Activated T-cell treated with anti-CD3 and anti-CD28 coated beads for 24 hours (primary cell): ENCODE results near the gene PTEN.

Experiments
- DNase-seq: peaks from one replicate; pipeline ENCODE4 v3.0.0-alpha.2; 2020; ENCODE audit warnings: low read depth

The PTEN gene

DNA sequence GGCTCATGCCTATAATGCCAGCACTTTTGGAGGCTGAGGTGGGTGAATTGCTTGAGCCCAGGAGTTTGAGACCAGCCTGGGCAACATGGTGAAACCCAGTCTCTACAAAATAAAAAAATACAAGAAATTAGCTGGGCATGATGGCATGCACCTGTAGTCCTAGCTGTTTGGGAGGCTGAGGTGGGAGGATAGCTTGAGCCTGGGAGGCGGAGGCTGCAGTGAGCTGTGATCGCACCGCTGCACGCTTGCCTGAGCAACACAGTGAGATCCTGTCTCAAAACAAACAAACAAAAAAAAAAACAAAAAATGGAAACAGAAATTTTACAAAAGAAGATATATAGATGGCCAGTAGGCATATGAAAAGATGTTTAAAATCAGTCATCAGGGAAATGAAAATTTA lies 57.1 kb downstream of the PTEN start:
- DNase-seq: no peak

DNA sequence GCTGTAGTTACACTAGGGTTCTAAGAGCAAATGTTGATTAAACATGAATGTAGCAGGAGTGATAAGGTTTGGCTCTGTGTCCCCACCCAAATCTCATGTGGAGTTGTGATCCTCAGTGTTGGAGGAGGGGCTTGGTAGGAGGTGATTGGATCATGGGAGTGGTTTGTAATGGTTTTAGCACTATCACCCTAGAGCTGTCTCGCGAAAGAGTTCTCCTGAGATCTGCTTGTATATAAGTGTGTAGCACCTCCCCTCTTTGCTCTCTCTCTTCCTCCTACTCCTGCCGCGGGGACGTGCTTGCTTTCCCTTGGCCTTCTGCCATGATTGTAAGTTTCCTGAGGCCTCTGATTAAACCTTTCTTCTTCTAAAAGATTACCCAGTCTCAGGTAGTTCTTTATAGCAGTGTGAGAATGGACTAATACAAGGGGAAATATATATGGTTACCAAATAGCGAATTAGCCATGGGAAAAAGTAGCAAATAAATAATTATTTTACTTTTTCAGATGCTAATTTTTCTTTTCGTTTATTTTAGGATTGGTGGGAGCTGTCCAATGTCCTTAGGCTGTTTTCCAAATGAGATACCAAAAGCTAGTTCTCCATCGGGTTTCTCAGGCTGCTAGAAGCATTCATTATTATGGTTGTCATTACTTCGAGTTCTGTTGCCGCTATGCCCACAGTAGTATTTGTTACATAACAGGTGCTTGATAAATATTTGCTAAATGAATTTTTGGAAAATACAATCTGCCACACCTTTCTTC lies 58.7 kb downstream of the PTEN start:
- no peak for DNase-seq

DNA sequence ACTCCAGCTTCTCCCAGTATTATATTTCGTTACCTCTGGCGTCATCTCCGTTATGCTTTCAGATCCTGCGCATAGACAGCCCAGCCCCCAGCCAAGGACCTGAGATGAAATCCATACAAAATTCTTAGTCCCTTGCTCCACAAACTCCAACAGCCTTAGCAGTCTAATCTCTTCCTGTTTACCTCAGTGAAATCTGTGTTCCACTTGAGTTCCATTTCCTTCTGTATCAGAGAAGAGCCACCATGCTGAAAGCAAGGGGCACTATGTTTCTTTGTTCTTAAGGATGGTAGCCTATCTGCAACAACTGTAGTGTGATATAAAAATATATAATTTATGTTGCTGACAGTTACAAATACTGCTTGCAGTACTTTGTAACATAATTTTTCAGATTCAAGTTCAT lies 59.8 kb downstream of the PTEN start:
- DNase-seq: no peak

DNA sequence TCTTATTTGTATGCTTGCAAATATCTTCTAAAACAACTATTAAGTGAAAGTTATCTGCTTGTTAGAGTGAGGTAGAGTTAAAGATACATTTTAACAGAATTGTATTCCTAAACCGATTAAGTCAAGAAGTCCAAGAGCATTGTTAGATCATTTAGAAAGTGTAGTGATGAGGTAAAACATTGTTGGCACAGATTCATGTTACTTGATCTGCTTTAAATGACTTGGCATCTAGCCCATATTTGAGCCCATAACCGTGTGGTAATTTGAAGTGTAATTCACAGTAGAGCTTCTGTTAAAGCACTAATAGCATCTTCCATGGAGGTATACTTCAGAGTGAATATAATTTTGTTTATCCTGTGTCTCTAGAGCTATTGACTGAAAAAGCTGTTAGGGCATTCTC lies 62.1 kb downstream of the PTEN start:
- DNase-seq: no peak

DNA sequence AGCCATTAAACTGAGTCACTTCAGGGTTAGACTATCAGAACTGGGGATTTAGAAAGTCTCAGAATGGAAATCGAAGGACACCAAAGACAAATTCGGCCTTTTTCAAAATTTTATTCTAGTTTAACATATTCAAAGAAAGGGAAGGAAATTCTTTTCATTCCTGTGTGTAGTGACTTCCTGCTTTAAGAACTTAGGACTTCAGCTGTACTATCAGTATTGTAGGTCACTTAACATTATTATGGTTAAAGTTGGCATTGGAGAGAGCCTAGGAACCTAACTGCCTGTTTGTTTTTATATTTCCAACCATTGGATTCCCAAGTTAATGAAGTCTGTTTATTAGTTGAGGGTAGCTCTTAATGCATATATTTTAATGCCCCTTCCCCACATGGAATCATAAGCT lies 63.7 kb downstream of the PTEN start:
- no peak for DNase-seq

DNA sequence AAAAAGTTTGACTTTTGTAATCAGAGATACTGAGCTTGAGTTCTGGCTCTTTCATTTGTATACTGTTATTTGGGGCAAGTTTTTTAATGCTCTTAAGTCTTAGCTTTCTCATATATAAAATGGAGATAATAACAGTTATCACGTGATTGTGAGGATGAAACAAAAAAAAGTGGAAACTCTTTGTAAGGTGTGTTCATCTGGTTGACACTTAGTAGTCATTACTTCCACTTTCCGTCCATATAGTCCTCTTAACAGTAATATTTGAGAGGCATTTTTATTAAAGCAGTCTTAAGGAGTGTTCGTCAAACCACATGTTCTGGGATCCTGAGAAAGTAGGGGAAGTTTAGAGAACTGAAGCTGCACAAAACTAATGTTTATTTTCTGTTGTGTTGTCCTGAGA lies 65.6 kb downstream of the PTEN start:
- no peak for DNase-seq

DNA sequence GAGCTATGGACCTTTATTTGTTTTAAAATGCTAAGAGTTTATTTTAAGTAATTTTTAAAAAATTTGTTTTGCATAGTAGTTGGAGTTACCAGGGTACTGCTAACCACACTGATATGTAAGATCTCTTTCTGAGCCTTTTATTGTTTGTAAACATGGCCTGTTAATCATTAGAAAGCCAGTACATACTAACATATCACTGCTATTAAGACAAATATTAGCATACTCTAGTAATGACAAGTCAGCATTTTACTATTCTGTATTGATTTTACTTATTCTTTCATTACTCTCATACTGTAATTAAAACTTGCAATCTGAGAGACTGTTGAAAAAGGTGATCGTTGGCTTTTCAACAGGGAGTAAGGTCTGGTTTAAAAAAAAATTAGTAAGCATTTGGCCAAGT lies 66.7 kb downstream of the PTEN start:
- no peak for DNase-seq

DNA sequence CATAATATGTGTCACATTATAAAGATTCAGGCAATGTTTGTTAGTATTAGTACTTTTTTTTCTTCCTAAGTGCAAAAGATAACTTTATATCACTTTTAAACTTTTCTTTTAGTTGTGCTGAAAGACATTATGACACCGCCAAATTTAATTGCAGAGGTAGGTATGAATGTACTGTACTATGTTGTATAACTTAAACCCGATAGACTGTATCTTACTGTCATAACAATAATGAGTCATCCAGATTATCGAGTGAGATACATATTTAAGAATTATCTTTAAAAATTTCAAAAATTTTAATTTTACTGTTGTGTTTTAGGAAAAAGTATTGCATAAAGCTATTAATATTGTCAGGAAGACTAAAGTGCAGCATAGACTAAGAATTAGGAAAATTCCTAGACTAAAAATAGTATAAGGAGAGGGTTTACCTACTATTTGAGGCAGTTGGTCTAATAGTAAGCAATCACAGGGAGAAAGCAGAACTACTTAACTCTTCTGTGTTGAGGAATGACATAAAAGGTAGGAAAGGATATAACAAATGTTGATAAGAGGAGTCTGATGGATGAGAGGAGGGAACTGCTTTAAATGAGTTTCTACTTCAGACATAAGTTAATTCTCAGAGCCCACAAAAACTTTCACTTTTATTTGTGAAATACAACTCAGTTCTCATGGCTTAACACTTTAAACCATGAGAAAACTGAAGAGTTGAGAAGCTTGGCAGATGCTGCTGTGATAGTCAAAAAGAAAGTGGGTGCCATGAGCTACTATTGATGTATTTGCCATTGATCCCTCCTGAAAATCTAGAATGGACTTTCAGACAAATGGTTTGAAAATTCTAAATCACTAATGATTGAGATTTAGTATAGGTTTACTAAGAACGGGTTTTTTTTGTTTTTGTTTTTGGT lies 67.8 kb downstream of the PTEN start:
- no peak for DNase-seq

DNA sequence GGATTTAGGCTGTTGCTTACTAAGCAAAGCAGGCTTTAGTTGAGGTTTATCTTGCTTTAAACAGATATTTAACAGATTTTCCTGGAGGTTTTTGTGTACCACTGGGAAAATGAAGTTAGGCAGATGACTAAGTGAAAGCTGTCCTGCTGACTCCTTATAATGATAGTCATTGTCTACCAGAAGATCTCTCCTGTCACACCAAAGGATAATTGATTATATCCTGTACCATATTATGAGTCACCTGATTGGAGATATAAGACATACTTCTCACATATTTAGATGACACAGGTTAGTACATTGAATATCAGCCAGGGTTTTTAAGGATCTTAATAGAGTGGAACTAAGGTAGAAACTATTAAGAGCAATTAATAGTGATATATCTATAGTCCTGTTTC lies 68.4 kb downstream of the PTEN start:
- DNase-seq: no peak

DNA sequence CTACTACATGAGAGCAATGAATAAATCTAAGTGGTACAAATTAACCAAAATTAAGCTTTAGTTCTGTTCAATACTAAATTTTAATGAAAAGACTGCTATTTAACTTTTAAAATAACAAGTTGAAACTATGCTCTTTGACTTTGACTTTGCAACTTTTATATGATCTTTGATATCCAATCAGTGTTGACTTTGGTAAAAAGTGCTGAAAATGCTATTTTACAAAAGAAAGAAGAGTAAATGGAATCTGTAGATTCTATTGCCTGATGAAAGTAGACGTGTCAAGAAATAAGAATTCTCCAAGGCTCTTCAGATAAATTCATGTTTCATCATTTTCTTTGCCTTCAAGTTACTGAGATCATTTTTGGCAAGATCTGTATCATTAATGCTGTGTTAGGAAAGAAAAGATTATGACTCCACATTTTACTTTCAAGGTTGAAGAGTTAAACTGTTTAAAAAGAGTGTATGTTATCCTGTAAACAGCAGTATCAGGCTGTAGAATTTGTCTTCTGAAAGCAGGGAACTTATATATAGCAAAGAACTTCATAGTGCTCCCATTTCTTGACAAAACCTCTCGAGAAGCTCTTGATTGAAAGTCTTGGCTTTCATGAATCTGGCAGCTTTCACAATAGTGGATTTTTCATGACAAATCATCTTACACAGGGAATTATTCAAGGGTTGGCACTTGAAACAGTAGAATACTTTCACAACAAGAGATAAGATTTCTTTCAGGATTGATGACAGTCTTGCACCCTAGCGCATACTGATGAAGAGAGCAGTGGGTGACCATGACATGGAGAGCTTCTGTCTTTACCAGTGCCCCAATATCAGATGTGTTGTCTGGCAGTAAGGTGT lies 72.1 kb downstream of the PTEN start:
- DNase-seq: no peak

DNA sequence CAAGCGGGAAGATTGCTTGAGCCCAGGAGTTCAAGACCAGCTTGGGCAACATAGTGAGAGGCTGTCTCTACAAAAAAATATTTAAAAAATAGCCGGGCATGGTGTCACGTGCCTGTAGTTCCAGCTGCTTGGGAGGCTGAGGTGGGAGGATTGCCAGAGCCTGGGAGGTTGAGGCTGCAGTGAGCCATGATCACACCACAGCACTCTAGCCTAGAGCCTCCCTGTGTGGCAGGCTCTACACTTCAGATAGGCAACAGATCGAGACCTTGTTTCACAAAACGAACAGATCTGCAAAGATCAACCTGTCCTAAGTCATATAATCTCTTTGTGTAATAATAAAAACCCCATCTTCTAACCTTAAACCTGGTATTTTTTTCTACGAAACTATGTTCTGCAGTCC lies 76.8 kb downstream of the PTEN start:
- no peak for DNase-seq

DNA sequence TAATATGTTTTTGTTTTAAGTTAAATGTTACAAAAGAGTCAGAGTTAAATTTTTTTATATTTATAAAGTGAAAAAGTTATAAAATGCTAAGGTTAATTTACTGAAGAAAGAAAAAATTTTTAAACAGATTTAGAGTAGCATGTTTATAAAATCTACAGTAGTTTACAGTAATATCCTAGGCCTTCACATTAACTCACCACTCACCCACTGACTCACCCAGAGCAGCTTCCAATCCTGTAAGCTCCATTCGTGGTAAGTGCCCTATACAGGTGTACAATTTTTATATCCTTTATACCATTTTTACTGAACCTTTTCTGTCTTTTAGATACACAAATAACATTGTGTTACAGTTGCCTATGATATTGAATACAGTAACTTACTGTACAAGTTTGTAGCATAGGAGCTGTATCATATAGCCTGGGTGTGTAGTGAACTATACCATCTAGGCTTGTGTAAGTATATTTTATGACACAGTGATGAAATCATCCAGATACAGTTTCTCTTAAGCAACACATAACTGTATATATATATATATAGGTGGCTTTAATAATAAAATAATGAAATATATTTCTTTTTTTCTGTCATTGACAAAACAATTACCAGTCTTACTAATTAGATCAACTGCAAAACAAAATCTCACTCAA lies 79.6 kb downstream of the PTEN start:
- DNase-seq: no peak

DNA sequence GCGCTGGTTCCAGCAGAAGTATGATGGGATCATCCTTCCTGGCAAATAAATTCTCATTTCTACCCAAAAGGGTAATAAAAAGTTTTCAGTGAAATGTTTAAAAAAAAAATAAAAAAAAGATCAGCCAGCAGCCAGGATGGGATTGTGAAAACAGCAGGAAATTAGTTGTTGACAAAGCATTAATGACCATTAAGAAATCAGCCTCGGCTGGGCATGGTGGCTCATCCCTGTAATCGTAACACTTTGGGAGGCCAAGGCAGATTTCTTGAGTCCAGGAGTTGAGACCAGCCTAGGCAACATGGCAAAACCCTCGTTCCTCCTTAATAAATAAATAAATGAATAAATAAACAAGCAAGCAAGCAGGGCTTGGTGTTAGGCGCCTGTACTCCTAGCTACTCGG lies 82.6 kb downstream of the PTEN start:
- DNase-seq: no peak

DNA sequence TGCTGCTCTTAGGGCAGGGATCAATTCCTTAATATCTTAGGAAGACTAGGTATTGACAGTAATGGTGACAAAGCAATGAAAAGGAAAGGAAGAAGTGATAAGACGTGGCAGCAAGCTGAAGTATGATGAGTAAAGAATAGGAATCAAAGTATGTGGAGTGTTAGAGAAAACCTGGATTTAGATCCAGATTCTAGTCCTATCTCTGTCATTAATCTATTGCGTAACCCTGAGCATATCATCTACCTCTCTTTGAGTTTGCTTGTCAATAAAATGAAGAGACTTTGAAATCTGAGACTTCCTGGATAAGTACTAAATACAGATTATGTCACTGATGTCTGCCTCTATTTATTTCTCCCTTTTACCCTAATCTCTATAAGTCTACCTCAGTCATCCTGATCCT lies 89.2 kb downstream of the PTEN start:
- DNase-seq: no peak

DNA sequence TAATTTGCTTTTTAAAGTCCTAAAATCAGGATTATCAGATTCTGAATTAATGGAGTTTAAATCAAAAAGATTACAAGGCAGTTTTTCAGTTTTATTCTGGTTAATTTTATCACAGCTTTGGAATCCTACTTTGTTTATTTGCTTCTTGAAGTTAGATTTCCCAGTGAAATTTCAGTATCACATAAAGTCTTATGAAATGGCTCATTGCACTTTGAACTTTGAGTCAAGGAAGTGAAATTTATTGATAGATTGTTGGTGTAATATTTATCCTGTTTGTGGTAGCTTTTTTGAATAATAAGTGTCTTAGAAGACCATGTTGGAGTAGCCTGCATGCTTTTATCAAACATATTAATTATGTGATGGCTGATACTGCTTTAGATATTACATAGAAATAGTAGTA lies 92.6 kb downstream of the PTEN start:
- DNase-seq: no peak

DNA sequence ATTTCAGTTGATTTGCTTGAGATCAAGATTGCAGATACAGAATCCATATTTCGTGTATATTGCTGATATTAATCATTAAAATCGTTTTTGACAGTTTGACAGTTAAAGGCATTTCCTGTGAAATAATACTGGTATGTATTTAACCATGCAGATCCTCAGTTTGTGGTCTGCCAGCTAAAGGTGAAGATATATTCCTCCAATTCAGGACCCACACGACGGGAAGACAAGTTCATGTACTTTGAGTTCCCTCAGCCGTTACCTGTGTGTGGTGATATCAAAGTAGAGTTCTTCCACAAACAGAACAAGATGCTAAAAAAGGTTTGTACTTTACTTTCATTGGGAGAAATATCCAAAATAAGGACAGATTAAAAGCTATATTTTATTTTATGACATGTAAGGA lies 94.3 kb downstream of the PTEN start:
- no peak for DNase-seq

DNA sequence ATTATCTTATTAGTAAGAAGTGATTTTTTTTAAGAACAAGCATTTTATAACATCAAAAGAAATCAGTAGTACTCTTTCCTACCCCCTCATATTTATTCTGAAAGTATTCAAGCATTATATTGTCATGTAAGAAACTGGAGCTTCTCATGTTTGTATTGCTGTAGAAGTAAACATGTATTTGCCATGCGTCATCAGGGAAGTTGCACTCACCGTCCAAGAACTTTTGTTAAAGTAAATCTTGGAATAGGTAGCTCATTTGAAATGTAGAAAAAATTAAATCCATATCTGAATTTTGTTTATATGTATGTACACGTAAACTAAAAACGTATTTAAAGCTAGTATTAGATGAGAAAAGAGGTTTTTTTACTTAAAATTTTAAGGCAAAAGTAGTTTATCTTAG lies 96.8 kb downstream of the PTEN start:
- DNase-seq: no peak

DNA sequence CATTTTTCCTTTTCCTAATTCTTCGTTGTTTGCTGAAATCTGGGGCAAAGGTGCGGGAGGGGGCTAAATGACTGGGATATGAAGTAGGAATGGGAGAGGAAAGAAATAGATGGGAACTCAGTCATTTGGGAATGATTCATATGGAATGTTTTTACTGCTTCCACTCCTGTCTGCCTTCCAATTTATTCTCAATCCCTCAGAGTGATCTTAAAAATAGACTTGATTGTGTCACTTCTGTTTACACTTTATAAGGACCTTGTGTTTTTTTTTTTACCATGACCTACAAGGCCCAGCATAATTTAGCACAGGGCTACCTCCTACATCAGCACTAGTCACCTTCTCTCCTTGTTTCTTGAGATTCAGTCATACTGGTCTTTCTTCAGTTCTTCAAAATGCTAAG lies 97.9 kb downstream of the PTEN start:
- DNase-seq: no peak

DNA sequence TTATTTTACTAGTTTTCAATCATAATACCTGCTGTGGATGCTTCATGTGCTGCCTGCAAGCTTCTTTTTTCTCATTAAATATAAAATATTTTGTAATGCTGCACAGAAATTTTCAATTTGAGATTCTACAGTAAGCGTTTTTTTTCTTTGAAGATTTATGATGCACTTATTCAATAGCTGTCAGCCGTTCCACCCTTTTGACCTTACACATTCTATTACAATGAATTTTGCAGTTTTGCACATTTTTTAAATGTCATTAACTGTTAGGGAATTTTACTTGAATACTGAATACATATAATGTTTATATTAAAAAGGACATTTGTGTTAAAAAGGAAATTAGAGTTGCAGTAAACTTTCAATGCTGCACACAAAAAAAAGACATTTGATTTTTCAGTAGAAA lies 103.0 kb downstream of the PTEN start:
- no peak for DNase-seq

DNA sequence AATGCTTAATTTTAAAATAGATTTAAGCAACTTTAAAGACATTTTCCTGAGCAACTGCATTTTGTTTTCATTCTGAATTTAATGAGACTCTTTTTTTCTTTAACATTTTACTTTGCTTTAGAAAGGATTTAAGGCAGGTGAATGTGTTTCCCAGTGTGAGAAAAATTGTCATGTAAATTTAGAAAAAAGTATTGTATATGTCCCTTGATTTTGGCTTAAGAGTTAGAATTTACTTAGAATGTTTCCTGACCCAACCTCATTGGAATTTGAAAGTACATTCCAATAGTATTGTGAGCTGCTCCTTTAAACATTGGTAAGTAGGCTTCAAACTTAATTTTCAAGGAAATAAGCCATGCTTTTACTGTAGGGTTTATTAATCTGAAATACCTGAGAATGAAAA lies 110.2 kb downstream of the PTEN start:
- DNase-seq: no peak

DNA sequence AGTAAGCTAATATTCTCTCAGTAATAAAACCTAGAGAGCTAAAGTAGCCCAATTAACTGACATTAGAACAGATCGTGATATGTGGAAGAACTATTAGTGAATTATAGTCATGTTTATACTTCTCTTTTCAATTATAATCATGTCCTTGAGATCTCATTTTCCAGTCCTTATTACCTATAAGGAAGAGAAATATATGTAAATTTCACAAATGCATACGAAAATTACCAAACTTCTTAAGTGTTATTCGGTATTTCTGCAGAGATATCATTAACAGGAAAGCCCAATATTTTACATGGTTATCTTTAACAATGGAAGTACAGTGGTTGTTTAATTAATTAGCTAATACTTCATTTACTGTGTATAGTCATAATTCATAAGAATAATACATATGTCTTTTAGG lies 110.7 kb downstream of the PTEN start:
- DNase-seq: no peak

DNA sequence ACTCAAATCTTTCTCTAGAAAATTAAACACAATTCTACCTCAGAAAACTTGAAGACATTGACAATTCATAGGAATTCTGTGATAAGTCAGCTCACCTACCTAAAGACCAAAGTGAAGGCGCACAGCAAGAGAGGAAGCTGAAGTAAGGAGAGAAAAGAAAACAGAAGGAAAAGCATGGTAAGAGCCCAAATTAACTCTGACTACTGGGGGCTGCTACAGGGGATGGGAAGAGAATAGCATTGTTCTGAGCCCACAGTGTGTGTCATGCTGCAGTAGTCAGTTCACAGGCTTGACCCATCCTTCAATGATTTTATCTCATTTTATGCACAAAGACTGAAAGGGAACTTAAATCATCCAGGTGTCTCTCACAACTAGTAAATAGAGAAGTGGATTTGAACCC lies 111.3 kb downstream of the PTEN start:
- DNase-seq: no peak
